DOHH2 (cell line): ENCODE results near the gene OLAH.

Source experiments
- EZH2phosphoT487 ChIP-seq: fragments of 200-600 bp; sonication (generic); IDR thresholded peaks from 2 replicates; pipeline ENCODE4 v1.6.1; 2017; ENCODE audit warnings: borderline replicate concordance, mild to moderate bottlenecking, antibody characterized with exemption, low read length, moderate library complexity, mixed read lengths
- TF ChIP-seq, protein P1 (sequence below): fragments of 200-600 bp; sonication (generic); IDR thresholded peaks from one replicate; pipeline ENCODE4 v1.5.1; 2014; ENCODE audit warnings: antibody characterized with exemption, mild to moderate bottlenecking, low read depth, low read length; ENCODE audit not compliant: poor library complexity, severe bottlenecking

DNA sequence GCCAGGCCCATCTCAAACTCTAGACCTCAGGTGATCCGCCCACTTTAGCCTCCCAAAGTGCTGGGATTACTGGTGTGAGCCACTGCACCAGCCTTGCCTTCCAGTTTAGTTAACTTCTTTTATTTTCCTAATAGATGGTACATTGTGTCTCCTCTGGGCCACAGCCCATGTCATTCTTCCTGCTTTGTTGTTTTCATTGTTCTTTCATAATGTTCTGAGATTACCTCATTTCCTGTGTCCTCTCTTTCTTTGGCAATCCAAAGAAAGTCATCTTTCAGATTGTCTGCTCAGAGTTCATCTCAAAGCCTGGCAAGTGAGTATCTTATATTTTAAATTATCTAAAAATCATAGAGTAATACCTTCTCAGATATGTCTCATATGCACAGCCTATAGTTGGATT, at the start of gene OLAH:
- TF ChIP-seq, protein P1, sequence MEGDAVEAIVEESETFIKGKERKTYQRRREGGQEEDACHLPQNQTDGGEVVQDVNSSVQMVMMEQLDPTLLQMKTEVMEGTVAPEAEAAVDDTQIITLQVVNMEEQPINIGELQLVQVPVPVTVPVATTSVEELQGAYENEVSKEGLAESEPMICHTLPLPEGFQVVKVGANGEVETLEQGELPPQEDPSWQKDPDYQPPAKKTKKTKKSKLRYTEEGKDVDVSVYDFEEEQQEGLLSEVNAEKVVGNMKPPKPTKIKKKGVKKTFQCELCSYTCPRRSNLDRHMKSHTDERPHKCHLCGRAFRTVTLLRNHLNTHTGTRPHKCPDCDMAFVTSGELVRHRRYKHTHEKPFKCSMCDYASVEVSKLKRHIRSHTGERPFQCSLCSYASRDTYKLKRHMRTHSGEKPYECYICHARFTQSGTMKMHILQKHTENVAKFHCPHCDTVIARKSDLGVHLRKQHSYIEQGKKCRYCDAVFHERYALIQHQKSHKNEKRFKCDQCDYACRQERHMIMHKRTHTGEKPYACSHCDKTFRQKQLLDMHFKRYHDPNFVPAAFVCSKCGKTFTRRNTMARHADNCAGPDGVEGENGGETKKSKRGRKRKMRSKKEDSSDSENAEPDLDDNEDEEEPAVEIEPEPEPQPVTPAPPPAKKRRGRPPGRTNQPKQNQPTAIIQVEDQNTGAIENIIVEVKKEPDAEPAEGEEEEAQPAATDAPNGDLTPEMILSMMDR, result no peak
- no peak for TF ChIP-seq EZH2phosphoT487
